ENCODE data around the gene VEZT.

VEZT gene

DNA sequence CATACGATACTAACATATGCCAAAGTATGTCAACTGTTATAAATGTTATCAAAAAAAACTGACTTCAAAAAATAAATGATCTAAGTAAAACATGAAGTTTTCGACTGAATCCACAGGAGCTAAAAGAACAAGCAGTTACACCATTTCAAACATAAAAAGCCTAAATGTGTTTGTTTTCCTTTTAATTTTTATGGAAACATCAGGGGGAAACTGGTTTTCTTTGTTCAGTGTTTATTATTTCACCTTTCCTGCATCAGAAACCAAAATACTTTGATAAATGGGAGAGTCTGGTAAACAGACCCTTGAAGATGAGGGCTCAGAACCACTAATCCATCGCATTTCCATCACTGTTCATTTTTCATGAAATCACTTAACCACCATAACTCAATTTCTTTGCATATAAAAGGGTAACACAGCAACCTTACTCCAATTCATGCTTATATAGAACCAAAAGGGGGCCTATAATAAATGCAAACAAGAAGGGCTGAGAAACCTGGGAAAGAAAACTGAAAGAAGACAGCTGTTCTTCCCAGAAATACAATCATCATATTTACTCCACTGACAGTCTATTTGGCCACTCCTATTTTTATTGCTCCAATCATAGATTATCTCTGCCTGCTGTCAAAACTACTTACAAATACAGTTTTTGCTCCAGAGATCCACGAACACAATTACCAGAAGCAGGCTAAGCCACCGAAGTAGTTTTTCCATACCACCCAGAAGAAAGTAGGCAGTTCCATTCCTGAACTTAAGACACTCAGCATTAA is 17.3 kb upstream of the VEZT start:
- DNase-seq: no peak

DNA sequence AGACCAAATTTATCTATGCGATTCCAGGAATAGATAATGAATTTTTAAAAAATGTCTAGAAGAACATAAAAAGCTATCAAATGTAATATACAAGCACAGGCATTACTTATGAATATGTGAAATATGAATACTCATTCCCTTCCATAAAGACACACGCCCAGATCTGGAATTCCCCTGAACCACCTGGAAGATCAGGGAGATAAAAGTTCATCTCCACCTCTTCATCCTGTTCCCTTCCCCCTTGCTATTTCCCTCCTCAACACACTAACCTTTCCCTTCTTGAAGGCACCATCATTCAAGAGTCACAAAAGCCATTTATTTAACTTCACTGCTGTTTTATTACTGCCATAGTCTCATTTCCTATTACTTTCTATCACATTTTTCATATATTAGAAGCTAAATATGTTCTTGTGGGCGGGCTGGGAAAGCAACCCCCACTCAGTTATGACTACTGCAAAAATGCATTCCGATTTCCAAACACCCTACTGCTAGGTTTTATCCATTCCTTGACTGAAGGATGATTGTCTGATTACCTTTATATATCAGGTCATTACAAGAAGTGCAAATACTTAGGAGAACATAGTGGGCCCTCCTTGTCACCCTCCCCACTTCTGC is 16.4 kb upstream of the VEZT start:
- DNase-seq: peak; percentile 69

DNA sequence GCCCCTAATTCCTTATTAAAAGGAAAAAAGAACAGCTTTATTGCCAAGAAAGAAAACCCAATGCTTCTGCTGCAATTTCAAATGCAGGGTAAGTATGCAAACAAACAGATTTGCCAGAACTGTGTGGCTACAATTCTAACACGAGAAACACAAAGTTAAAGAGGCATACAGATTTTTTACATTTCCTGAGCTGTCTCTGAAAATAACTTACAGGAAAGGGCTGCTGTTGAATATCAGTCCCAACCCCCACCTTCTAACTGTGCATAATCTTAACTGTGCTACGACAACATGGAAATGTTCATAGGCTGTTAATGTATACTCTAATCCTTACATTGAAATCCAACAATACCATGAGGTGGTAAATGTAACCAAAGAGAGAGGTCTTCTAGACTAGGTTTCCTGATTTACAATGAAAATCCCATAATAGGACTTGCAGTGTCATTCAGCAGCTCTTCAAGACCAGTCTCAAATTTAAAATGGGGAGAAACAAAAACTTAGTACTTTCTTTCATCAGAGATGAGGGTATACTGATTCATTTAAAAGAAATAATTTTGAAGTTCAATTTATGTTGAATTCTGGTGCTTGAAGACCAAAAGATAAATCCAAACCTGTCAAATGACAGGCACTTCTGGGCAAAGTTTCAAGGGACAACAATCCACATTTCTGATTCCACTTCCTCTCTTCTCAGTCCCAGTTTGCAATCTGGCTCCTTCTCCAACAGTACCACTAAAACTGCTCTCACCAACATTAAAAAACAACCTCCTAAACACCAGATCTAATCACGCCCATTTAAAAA is 14.7 kb upstream of the VEZT start:
- DNase-seq: peak; percentile 57

DNA sequence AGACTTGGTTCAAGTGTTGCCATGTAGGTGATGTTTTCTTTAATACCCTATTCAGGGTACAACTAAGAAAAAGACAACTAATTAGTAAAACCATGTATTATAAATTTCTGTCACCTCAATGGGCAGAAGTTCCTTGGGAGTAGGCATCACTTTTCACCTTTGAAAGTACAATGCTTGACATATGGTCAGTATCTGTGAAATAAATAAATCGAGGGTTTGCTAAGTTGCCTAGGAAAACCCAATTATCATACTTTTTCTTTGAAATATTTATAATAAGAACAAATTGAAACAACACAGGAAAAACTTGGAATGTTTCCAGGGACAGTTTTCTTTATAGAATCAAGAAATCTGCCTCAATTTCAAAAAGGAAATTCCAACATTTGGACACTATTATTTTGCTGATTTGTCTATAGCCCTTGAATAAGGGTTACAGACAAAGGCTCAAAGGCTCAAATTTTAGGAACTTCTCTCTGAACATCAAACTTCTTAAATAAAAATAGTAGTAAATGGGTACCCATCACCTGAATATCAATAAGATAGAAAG is 14.0 kb upstream of the VEZT start:
- DNase-seq: no peak

DNA sequence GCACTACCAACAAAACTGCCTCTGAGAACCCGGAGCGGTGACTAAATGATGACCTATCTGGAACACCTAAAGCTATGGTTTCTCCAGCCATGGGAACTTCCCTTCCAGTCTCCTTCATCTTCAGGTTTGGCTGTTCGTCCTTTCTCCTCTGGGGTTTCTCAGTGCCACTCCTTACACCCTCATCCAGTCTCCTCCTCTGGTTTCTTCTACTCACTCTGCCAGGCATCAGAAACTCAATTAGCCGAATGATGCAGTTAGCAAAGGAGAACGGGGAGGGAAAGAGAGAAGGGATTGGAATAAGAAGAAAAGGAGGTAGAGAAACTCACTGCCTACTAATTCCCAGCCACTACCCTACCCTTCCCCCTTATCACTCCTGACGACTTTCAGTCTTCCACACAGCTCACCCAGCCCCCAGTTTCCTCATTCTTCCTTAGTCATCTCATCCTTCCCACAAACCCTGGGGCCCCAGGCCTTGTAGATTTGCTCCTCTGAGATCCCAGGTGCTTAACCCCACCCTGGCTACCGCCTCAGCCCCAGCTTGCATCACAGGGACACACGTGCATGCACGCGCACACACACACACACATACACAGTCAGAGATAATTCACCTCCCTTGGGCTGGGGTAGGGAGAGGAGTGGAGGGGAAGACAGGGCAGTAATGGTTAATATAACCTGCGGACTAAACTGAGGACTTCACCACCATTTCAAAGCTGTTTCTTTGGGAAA is 13.3 kb upstream of the VEZT start:
- DNase-seq: peak; percentile 92

DNA sequence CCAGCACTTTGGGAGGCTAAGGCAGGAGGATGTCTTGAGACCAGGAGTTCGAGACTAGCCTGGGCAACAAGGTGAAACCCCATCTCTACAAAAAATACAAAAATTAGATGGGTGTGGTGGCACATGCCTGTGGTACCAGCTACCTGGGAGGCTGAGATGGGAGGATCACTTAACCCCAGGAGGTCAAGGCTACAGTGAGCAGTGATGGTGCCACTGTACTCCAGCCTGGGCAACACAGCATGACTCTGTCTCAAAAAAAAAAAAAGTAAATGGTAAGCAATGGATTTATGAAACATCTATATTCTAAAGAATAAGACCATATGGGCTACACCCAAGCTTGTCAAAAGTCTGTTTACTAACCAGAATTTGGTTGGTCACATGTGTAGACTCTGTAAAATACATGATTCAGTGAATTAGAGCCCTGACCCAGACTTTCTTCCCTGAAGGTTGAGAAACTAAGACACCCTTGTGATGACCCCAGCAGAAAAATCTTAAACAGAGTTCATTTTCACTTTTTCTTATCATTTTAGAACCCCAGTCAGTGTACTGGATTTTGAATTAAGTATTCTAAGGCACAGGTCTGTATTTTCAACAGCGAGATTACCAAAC is 12.5 kb upstream of the VEZT start:
- no peak for DNase-seq

DNA sequence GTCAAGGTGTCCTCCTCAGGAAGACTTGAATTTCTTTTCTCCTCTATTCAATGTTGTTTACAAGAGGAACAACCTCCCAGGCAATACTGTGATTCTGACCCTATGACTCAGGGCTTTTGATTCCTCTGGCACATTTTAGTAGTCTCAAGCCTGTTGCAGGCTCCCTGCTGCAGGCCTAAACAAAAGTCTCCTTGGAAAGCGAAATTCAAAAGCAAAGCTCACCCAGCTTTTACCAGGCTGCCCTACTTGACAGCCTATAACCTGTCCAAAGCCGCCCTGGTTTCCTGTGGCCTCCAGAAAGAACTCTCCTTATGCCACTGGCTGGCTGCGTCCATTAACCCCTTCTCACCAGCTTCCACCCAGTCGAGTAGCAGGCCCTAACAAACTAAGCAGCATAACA is 11.9 kb upstream of the VEZT start:
- peak; percentile 76 for DNase-seq

- no peak for DNase-seq
These were observed 10.7 kb upstream of the VEZT start for GRCh38 chr12:95206916-95207315.

DNA sequence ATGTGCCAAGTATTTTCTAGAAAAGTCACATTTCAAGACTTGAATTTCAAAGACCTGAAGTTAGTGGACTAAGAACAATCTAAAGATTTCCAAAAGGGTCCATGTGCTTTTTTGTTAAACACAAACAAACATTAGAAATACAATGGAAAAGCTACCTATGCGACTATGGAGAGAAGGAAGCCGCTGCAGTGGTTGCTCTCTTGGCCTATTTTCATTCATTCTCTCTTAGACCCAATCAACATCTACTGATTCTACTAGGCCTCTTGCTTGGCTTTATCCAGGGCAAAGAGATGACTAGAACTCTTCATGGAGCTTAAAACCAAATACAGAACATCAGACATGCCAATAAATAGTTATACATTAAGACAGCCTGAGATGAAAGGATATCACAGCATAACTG is 10.2 kb upstream of the VEZT start:
- no peak for DNase-seq

DNA sequence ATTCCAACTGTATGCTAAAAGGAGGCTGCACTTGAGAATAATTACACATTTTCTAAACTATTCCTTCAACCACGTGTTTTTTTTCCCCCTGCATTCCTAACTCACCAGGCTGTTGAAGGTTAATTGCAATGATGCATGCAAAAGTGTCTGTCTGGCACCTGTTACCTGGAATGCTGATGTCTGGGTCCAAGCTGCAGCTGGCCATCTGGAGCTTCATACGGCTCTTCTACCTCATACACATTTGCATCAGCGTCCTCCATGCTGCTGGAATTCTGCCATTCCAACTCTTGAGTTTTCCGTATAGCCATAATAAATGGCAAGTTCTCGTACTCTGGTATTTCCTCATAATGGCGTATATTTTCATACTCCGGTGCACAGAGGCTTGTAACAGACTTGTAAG is 8.9 kb upstream of the VEZT start:
- no peak for DNase-seq

DNA sequence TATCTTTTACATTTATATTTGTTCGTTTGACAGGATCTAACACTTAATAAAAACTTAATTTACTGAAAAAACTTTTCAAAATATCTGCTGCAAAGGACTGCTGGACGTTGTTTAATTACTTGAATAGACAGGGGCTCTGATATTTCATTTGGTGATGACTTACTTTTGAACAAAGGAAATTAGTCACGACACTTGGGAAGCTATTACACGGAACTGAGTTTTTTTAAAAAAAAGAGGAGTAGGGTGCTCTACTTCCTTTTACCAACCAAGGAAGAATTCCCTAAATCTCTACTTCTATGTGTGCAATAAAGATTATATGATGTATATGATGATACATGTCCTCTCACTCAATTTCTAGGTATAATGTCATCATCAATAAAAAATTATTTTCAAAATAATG is 5.0 kb upstream of the VEZT start:
- DNase-seq: no peak

- DNase-seq: no peak
These were observed 4.5 kb upstream of the VEZT start for GRCh38 chr12:95213119-95213518.

DNA sequence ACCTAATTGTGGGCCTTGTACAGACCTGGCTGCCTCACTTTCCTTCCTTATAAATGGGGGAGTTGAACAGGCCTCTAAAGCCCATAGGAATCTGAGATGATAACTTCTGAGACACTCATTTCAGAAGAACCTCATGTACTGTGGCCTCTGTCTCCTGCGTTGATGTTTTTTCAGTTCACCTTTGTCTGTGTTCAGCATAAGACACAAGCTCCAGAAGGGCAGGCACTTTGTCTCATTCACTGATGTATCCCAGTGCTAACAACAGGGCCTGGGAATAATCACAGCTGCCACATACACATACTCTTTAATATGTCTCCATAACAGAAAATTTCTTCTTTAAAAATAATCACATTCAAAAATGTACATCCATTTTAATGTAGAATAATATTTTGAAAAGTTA is 3.7 kb upstream of the VEZT start:
- DNase-seq: no peak

GRCh38 chr12:95214466-95214865 is 3.1 kb upstream of the VEZT start:
- no peak for DNase-seq

DNA sequence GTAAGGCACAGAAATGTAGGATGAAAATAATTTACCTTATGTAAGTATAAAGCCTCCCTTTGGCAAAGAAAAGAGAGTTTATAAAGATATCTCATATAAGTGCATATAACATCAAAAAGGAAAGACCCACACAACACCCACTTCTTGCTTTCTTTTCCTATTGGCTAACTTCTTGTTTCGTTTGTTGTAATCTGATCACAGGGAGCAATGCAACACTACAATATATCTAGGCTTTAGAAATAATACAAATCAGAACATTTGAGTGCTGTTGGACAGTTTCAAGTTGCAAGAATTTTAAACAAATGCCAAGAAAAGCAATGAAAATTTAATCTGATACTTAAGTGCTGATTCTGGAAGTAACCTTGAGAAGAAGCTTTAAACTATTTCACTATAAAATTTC is 1.7 kb upstream of the VEZT start:
- peak; percentile 71 for DNase-seq

DNA sequence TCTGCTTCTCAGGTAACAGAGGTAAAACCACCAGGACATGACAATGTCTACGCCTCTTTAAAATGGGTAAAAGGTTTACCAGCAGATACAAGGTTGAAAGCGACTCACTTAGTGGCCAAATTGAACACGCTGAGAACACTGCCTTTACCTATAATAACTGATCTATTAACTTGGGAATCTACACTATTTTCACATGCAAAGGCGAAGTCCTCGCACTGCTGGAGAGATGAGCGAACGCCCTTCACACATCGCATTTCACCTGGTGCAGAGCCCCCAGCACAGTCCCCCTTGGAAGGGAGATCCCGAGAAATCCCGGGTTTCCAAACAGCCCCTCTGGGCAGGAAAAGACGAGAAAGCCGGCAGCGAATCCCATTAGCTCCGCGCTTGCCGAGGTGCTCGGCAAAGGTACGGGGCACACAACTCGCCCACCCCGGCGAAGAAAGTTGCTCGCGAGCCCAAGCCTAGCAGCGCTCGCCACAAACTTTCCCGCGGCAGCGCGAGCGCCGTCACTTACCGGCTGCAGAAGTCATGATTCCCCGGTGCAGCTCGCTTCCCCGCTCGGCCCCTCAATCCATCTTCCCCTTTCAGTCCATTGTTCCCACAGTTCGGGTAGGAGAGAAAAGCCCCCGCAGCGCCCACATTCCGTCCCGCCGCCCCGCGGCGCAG is 763 bp upstream of the VEZT start:
- no peak for DNase-seq

DNA sequence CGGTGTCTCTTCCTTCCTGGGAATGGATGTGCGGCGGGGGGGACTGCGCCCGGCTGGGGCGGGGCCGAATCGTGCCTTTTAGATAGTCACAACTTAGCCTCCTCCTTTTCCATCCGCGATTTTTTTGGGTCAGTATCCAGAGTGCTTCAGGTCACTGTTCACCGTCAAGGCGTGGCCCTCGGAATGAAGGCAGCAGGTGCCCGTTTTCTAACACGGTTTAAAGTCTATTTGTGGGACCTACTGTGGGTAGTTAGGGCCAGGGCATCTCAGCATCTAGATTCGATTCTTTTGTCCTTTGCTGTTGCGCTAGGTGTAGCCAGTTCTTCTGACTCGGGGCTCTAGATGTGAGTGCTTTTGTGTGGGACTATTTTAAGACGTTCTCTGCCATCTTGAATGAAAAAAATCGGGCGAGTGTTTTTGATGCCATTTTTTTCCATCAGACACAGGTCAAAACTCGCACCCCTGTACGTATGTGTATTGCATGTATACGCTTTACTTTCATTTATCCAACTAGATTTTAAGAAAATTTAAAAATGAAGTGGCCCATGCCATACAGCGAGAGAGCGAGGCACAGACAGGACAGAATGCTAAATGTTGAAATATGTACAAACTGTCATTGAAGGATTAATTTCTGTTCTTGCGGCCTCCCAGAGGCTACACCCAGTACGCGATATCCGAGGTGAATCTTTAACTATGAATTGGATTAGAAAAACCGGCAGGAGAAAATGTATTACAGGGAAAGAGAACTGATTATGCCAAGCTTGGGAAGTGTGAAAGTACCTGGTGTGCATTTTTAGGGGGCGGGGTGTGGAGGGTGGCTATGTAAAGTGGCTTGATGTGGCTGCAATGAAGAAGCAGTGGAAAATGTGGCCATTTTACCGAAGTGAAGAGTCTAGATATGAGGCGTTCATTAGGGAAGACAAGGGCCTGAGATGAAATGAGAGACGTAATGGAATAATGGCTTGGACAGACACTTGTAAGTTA is 835 bp downstream of the VEZT start:
- peak; percentile 61 for DNase-seq

GRCh38 chr12:95220190-95220589 is 2.6 kb downstream of the VEZT start:
- no peak for DNase-seq

DNA sequence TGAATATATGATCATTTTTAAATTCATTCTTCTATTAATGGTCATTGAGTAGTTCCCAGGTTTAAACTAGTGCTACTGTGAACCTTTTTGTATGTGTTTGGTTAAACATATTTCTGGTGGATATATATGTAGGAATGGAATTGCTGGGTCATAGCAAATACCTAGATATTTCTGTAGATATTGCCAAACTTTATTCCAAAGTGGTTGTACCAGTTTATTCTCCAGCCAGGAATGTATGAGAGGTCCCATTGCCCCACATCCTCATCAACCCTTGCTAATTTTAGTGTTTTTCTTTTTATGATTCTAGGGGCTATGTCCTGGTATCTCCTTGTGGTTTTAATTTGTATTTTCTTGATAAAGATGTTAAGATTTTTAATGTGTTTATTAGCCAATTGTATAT is 3.1 kb downstream of the VEZT start:
- DNase-seq: no peak
